ENCODE results near the gene SH3BP2.

GRCh38 chr4:2809610-2810180 is 16.8 kb downstream of the SH3BP2 start:
- no peak for TF ChIP-seq CTCF (IDR thresholded peaks at IDR 0.05)
- no peak for TF ChIP-seq POLR2A (IDR thresholded peaks at IDR 0.05)

Data from body of pancreas (tissue), 4 donors.